ENCODE results near the gene PMM2.
"Not testable (repeated sequence)": the region's sequence is repeated elsewhere in the genome, so short reads cannot be mapped to it uniquely, and the experiment has no call there.

GRCh38 chr16:8748944-8749343 is 48.7 kb upstream of the PMM2 start:
- TF ChIP-seq, protein P1, sequence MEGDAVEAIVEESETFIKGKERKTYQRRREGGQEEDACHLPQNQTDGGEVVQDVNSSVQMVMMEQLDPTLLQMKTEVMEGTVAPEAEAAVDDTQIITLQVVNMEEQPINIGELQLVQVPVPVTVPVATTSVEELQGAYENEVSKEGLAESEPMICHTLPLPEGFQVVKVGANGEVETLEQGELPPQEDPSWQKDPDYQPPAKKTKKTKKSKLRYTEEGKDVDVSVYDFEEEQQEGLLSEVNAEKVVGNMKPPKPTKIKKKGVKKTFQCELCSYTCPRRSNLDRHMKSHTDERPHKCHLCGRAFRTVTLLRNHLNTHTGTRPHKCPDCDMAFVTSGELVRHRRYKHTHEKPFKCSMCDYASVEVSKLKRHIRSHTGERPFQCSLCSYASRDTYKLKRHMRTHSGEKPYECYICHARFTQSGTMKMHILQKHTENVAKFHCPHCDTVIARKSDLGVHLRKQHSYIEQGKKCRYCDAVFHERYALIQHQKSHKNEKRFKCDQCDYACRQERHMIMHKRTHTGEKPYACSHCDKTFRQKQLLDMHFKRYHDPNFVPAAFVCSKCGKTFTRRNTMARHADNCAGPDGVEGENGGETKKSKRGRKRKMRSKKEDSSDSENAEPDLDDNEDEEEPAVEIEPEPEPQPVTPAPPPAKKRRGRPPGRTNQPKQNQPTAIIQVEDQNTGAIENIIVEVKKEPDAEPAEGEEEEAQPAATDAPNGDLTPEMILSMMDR (conservative IDR thresholded peaks at IDR 0.05; ENCODE audit: low read depth, low read length): not testable (repeated sequence)
- TF ChIP-seq EZH2 (IDR thresholded peaks at IDR 0.05; ENCODE audit: low read length, unreplicated experiment): not testable (repeated sequence)
